ENCODE data around the gene SLC35G4. TPM values are rescaled to one million over a fixed set of nuclear protein-coding genes. Genes with fewer than 3 reads are reported as not detected.

SLC35G4 gene
- total RNA-seq, result not detected in 2 replicates

GRCh38 chr18:11609488-11609887 lies at the start of gene SLC35G4:
Gene SLC35G4 (plus strand): TSS chr18:11609596. CDS start chr18:11609596, 0 bp downstream.

Other genes starting within 250 kb of the SLC35G4 start
- under 0.01 and 0.28 TPM in 2 replicates for gene GNAL, start 79.7 kb downstream of the SLC35G4 start, total RNA-seq
- gene CHMP1B, start 241.8 kb downstream of the SLC35G4 start, total RNA-seq, result 58.7 and 66.0 TPM in 2 replicates

All from regular cardiac myocyte (primary cell).